Urinary bladder (tissue), 4 donors: ENCODE results near the gene PSAT1. TPM values are rescaled to one million over a fixed set of nuclear protein-coding genes. Genes with fewer than 3 reads are reported as not detected.

Experiments used
- DNase-seq: peaks from one replicate; pipeline ENCODE4 v3.0.0-alpha.2; 2015; ENCODE audit errors: extremely low spot score
- H3K27ac ChIP-seq: one replicate; pipeline ENCODE4 v1.5.1; 2013; ENCODE audit warnings: low read depth, mild to moderate bottlenecking, moderate library complexity
- H3K36me3 ChIP-seq: one replicate; pipeline ENCODE4 v1.6.1; 2013; ENCODE audit warnings: mild to moderate bottlenecking, moderate library complexity; ENCODE audit not compliant: insufficient read depth
- H3K4me1 ChIP-seq: one replicate; pipeline ENCODE4 v1.6.1; 2013; ENCODE audit warnings: mild to moderate bottlenecking, moderate library complexity; ENCODE audit not compliant: insufficient read depth
- H3K4me3 ChIP-seq: one replicate; pipeline ENCODE4 v1.5.1; 2013; ENCODE audit warnings: low read depth, low read length
- WGBS: extraction: QIAGEN DNeasy Blood & Tissue Kit; methylation state at CpG from one replicate; pipeline ENCODE4 v1.1.7; 2013; 5-methylcytosine and 5-hydroxymethylcytosine counted together
- polyA plus RNA-seq: library from polyadenylated mRNA; stranded (reverse); fragments of 200-250 nt; gene quantifications from one replicate; pipeline ENCODE4 v1.2.3, GENCODE V29; 2013
- total RNA-seq: library from RNA; depleted of rRNA; stranded (reverse); fragments of >200 nt; gene quantifications from one replicate; pipeline ENCODE4 v1.2.3, GENCODE V29; 2014
- donor health status: healthy with polysubstance abuse.
- donor health status: healthy.

The PSAT1 gene
- total and polyA plus RNA-seq, 2 donors: 4.7 to 9.4 TPM

DNA sequence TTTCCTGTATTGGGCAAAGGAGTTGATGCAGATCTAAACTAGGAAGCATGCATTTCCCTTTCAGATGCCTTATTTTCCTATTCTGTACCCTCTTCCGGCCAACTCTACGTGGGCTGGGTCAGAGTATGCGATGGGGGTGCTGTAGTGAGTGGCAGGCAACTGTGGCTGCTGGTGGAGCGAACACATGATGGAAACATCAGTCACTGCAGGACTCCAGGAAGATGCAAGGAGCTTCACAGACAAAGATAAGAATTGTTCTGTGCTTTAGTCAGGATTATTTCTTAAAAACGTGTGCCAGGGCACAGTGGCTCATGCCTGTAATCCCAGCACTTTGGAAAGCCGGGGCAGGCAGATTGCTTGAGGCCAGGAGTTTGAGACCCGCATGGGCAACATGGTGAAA lies 75.1 kb downstream of the PSAT1 start:
- Histone ChIP-seq H3K27ac (no peak overlapping the region), H3K4me3 (no peak overlapping the region), H3K36me3 (no peaks in the 10 kb centered on the region), H3K4me1 (no peaks in the 10 kb centered on the region)
- no peak for DNase-seq
- WGBS: 73% methylated on average over 7 of the region's 7 CpGs

Other genes starting within 250 kb of the PSAT1 start
- gene CEP78, start 61.0 kb upstream of the PSAT1 start, total RNA-seq: 54.3 TPM
- gene CEP78, start 61.0 kb upstream of the PSAT1 start, polyA plus RNA-seq: 6.4 TPM